ENCODE measurements around the gene PLA2G4D. TPM values are rescaled to one million over a fixed set of nuclear protein-coding genes. Genes with fewer than 3 reads are reported as not detected.

PLA2G4D gene
- total and polyA plus RNA-seq, 10 of the 15 experiments (the other 5 are each of a cell fraction or from before 2014, with no cell fraction given) = 0.03 TPM; not detected in 9

- TF ChIP-seq MEF2A (IDR thresholded peaks at IDR 0.05; ENCODE audit: insufficient read depth, low read depth, low read length) = no peak
- no peak for TF ChIP-seq ZNF384 (IDR thresholded peaks at IDR 0.05; ENCODE audit: borderline replicate concordance, low read depth, low read length)
- TF ChIP-seq LARP7 (IDR thresholded peaks at IDR 0.05) = no peak
- no peak for TF ChIP-seq SUPT20H (IDR thresholded peaks at IDR 0.05; ENCODE audit: borderline replicate concordance, control insufficient read depth, low read depth, low read length)
- no peak for TF ChIP-seq PAX5 (IDR thresholded peaks at IDR 0.05; ENCODE audit: borderline replicate concordance, low read depth, low read length)
- TF ChIP-seq SKIL (IDR thresholded peaks at IDR 0.05; ENCODE audit: low read depth, poor library complexity, severe bottlenecking) = no peak
- no peak for TF ChIP-seq RELA (IDR thresholded peaks at IDR 0.05; ENCODE audit: borderline replicate concordance, partially characterized antibody)
- no peak for TF ChIP-seq BMI1 (IDR thresholded peaks at IDR 0.05; ENCODE audit: borderline replicate concordance)
- TF ChIP-seq JUNB (IDR thresholded peaks at IDR 0.05) = no peak
Observed at GRCh38 chr15:42118650-42119445, 24.5 kb upstream of the PLA2G4D start (continued).

- TF ChIP-seq ZBTB4 (CRISPR knock-in tag; IDR thresholded peaks at IDR 0.05) (no peak), SP1 (IDR thresholded peaks at IDR 0.05; ENCODE audit: low read depth, low read length) (no peak), STAT1 (conservative IDR thresholded peaks at IDR 0.05) (no peak)
- H3K27me3 ChIP-seq (replicated peaks in 1 of 2; ENCODE audit: control insufficient read depth in 2 of 2, insufficient read depth in 2 of 2, low read length in 1 of 2) = no peaks in the 10 kb centered on the region
- H3K4me3 ChIP-seq = no peak overlapping the region
- CTCF ChIA-PET = interaction anchor here (0.6 to 1.3 kb wide), 2 partner anchors 27 to 58 kb away, joined by 3 to 4 read pairs; no protein-coding TSS in a partner anchor
- POLR2A ChIA-PET = no interaction called here
- WGBS (ENCODE audit: insufficient coverage, insufficient replicate concordance, low lambda C conversion rate, missing lambda C conversion rate) = 2% methylated on average over 4 of the region's 4 CpGs
- no peak for ATAC-seq
- in situ Hi-C loops (cut with MboI) (no loop called here), intact Hi-C loops (cut with micrococcal nuclease; ENCODE audit: unreplicated experiment) (no loop called here)
- H3K9me3 ChIP-seq (replicated peaks; ENCODE audit: control insufficient read depth, insufficient read depth, low read length) = no peaks in the 10 kb centered on the region
- SMC1A ChIA-PET (ENCODE audit: uncharacterized antibody, unreplicated experiment) = no interaction called here
- H3K4me2 ChIP-seq (ENCODE audit: control insufficient read depth, insufficient read depth) = no peak overlapping the region
- no TSS peak for BruUV-seq (replicated peaks)
- H3K9ac ChIP-seq (ENCODE audit: control insufficient read depth, insufficient read depth, low read length) = no peak overlapping the region
- no peak for DNase-seq (ENCODE audit: low read depth, low spot score)
- RAD21 ChIA-PET (ENCODE audit: unreplicated experiment) = no interaction called here
- no peaks in the 10 kb centered on the region for H3K36me3 ChIP-seq (ENCODE audit: control insufficient read depth in 2 of 2, insufficient read depth in 2 of 2, low read length in 1 of 2)
- no peaks in the 10 kb centered on the region for H3K79me2 ChIP-seq (ENCODE audit: control insufficient read depth, insufficient read depth, low read length)
- no peaks in the 10 kb centered on the region for H3K4me1 ChIP-seq (ENCODE audit: control insufficient read depth, insufficient read depth, low read length)
- no peak overlapping the region for H2AFZ ChIP-seq (ENCODE audit: control insufficient read depth, low read depth, low read length)
- no peaks in the 10 kb centered on the region for H4K20me1 ChIP-seq (ENCODE audit: control insufficient read depth, insufficient read depth)
- no peak overlapping the region for H3K27ac ChIP-seq (ENCODE audit: control insufficient read depth, insufficient read depth)
- no peak for FAIRE-seq
Observed at GRCh38 chr15:42111924-42112323, 17.6 kb upstream of the PLA2G4D start.

Data from GM12878 (cell line).